ENCODE data around the gene PARL. TPM values are rescaled to one million over a fixed set of nuclear protein-coding genes. Genes with fewer than 3 reads are reported as not detected.

The PARL gene
- 10 to 100 TPM; 38.5 to 53.6 TPM for total RNA-seq

DNA sequence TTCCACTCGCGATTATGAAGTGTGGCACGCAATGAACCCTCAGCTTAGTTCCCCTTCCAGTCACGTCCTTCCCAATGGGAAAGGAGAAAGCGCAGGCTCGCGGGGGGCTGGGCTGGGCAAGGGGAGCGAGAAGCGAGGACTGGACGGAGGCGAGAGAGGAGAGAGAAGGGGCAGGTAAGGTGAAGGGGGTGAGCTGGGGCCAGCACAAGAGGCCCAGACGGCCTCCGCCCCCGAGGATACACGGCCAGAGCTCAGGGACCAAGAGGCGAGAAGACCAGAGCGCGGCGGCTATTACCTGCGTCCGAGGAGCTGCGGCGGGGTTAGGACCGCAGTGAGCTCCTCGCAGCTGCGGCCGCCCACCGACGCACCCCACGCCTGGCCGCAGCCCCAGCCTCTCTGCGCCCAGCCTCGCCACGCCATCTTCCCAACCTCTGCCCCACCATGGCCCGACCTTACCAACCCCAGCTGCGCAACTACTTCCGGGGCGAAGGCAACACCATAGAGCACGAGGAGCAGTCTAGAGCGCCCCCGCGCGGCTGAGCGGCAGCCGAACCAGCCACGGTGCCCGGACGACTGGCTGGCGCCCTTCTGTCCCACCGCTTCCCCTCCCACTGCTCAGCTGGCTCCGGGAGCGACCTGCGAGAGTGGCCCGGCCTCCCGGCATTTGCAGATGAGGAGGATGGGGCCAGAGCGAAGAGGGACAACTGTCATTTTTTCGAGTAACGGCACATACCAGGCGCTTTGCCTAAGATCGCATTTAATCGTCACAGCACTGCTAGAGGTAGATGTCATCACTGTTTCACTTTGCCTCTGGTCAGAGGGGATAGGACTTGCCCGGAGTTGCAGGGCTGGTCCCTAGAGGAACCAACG lies at the start of gene PARL:
Gene PARL, minus strand, starts transcription at position 454 of the 870 bp plus-strand sequence. Its CDS starts 34 bp downstream, at position 420.

GRCh38 chr3:183825456-183826161 lies 59.1 kb downstream of the PARL start, which contains the start of gene MAP6D1:
TSS of gene MAP6D1 (minus strand) at chr3:183825577. CDS start at chr3:183825547, 30 bp downstream.

Small RNA genes lying within 50 kb of the gene (small RNA-seq; reads per million reads assigned to genes)
- gene MIR4448: 0 reads per million in 2 donors

Other genes with a start within 250 kb of the PARL start
- 10 to 100 TPM; 25.3 to 60.9 TPM for gene KLHL24, start 249.3 kb downstream of the PARL start, total RNA-seq
- 10 to 100 TPM; 41.6 to 67.3 TPM for gene YEATS2, start 187.1 kb downstream of the PARL start, total RNA-seq
- 1 to 10 TPM; 1.7 to 5.0 TPM for gene MAP6D1, start 59.3 kb downstream of the PARL start, total RNA-seq
- gene ABCC5, start 133.0 kb upstream of the PARL start, total RNA-seq: 10 to 100 TPM; 20.0 to 21.6 TPM
- not detected for gene HTR3D, start 146.9 kb upstream of the PARL start, total RNA-seq
- not detected for gene HTR3C, start 168.2 kb upstream of the PARL start, total RNA-seq
- gene HTR3E, start 212.2 kb upstream of the PARL start, total RNA-seq: not detected

Measured in melanocyte of skin (primary cell).